ENCODE results near the gene DMRT3. TPM values are rescaled to one million over a fixed set of nuclear protein-coding genes. Genes with fewer than 3 reads are reported as not detected.

Gene DMRT3
- total RNA-seq, 2 donors from 2014 or later: not detected

- Histone ChIP-seq H3K9ac (ENCODE audit: low read depth in 2 of 2, low read length in 2 of 2) (no peak overlapping the region), H3K27ac (no peak overlapping the region), H3K27me3 (no peaks in the 10 kb centered on the region), H3K36me3 (no peaks in the 10 kb centered on the region), H3K4me1 (no peaks in the 10 kb centered on the region), H3K9me3 (no peaks in the 10 kb centered on the region), H3K4me3 (no peak overlapping the region)
- no peak for DNase-seq
- no peak for TF ChIP-seq CTCF (IDR thresholded peaks at IDR 0.05)
- intact Hi-C loops (cut with DNase I): no loop called here
Measured at GRCh38 chr9:952546-952945, 23.9 kb upstream of the DMRT3 start.

- no peak for DNase-seq
- no peak for TF ChIP-seq CTCF (IDR thresholded peaks at IDR 0.05)
- no peak overlapping the region for H3K9ac ChIP-seq (ENCODE audit: low read depth in 2 of 2, low read length in 2 of 2)
- intact Hi-C loops (cut with DNase I): no loop called here
- H3K4me1 ChIP-seq: no peaks in the 10 kb centered on the region
- no peaks in the 10 kb centered on the region for H3K27me3 ChIP-seq
- no peak overlapping the region for H3K4me3 ChIP-seq
- H3K27ac ChIP-seq: no peak overlapping the region
- H3K36me3 ChIP-seq: no peaks in the 10 kb centered on the region
- no peaks in the 10 kb centered on the region for H3K9me3 ChIP-seq
Measured at GRCh38 chr9:959105-959504, 17.4 kb upstream of the DMRT3 start.

DNA sequence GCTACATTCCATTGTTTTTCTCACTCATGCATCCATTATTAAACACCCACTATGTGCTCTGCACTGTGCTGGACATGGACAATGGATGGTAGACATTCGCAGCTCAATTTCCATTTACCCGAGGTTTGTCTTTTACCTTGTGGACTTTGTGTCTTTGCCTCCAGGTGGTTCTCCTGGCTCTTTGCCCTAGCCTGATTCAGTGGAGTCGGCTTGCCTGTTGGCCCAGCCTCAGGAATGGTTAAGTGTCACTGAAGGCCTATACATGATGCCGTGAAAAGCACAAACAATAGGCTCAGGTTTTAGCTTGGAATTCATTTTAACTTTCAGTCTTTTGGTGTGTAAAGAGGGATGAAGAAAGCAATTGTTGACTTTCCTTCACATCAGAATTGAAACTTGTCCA lies 16.5 kb upstream of the DMRT3 start:
- H3K9ac ChIP-seq (ENCODE audit: low read depth in 2 of 2, low read length in 2 of 2): no peak overlapping the region
- no peaks in the 10 kb centered on the region for H3K27me3 ChIP-seq
- no peak overlapping the region for H3K4me3 ChIP-seq
- no peaks in the 10 kb centered on the region for H3K4me1 ChIP-seq
- intact Hi-C loops (cut with DNase I): no loop called here
- no peaks in the 10 kb centered on the region for H3K9me3 ChIP-seq
- no peak for DNase-seq
- no peak for TF ChIP-seq CTCF (IDR thresholded peaks at IDR 0.05)
- no peaks in the 10 kb centered on the region for H3K36me3 ChIP-seq
- no peak overlapping the region for H3K27ac ChIP-seq

- no peaks in the 10 kb centered on the region for H3K9me3 ChIP-seq
- DNase-seq: no peak
- intact Hi-C loops (cut with DNase I): no loop called here
- no peaks in the 10 kb centered on the region for H3K4me1 ChIP-seq
- H3K9ac ChIP-seq (ENCODE audit: low read depth in 2 of 2, low read length in 2 of 2): no peak overlapping the region
- H3K27ac ChIP-seq: no peak overlapping the region
- H3K27me3 ChIP-seq: peaks cover 16% of the 10 kb centered on the region
- no peaks in the 10 kb centered on the region for H3K36me3 ChIP-seq
- no peak overlapping the region for H3K4me3 ChIP-seq
- TF ChIP-seq CTCF (IDR thresholded peaks at IDR 0.05): no peak
Measured at GRCh38 chr9:962023-962422, 14.4 kb upstream of the DMRT3 start.

DNA sequence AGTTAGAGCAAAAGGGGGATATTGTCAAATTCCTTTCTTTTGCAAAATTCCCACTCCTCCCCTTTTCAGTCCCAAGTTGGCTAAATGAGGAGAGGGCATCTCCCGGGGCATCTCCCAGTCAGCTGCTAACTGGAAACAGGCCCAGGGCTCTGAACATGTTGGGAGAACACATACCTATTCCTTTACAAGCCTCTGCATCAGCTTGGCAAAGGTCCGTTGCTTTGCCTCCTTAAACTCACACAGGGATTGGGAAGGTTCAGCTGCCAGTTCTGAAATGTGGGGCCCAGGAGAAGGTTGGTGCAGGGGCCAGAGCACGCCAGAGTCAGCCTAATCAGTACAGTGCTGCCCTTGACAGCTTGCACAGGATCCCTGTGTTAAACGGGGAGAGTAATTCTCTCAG lies 11.0 kb upstream of the DMRT3 start:
- peaks cover 7% of the 10 kb centered on the region for H3K4me1 ChIP-seq
- no peaks in the 10 kb centered on the region for H3K36me3 ChIP-seq
- intact Hi-C loops (cut with DNase I): no loop called here
- H3K27me3 ChIP-seq: peaks cover 47% of the 10 kb centered on the region
- TF ChIP-seq CTCF (IDR thresholded peaks at IDR 0.05): no peak
- DNase-seq: no peak
- H3K9ac ChIP-seq (ENCODE audit: low read depth in 2 of 2, low read length in 2 of 2): no peak overlapping the region
- no peak overlapping the region for H3K27ac ChIP-seq
- H3K4me3 ChIP-seq: no peak overlapping the region
- no peaks in the 10 kb centered on the region for H3K9me3 ChIP-seq

DNA sequence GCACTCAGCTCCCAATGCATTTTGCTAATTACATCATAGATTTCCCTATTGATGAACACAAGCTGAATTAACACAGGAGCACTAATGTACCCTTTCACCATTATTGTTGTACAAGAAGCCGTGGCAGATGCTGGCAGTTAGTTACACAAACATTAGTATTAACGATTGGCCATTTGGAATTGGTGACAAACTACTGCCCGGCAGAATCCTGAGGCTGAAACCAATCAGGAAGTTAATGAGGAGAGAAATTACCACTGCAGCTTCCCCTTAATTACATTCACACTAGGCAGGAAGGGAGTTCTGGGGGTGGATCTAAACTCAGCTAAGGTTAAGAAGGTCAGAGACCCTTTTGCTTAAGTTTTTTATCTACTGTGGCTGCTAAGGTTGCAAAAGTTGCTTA lies 9.6 kb upstream of the DMRT3 start:
- no peaks in the 10 kb centered on the region for H3K9me3 ChIP-seq
- H3K27me3 ChIP-seq: peaks cover 60% of the 10 kb centered on the region
- H3K4me3 ChIP-seq: no peak overlapping the region
- no peak for DNase-seq
- TF ChIP-seq CTCF (IDR thresholded peaks at IDR 0.05): no peak
- H3K9ac ChIP-seq (ENCODE audit: low read depth in 2 of 2, low read length in 2 of 2): no peak overlapping the region
- intact Hi-C loops (cut with DNase I): no loop called here
- no peaks in the 10 kb centered on the region for H3K36me3 ChIP-seq
- no peak overlapping the region for H3K27ac ChIP-seq
- peaks cover 14% of the 10 kb centered on the region for H3K4me1 ChIP-seq
